Neuron (in vitro differentiated cells): ENCODE measurements around the gene ACSL3.

Experiments used
- H2AFZ ChIP-seq: one replicate; pipeline ENCODE4 v1.6.1; 2013; ENCODE audit warnings: low read depth, mild to moderate bottlenecking, inconsistent platforms, low read length, moderate library complexity
- H3K27me3 ChIP-seq: one replicate; pipeline ENCODE4 v1.6.1; 2013; ENCODE audit warnings: low read length; ENCODE audit not compliant: insufficient read depth
- H3K36me3 ChIP-seq: one replicate; pipeline ENCODE4 v1.6.1; 2013; ENCODE audit warnings: low read length; ENCODE audit not compliant: insufficient read depth
- H3K4me1 ChIP-seq: one replicate; pipeline ENCODE4 v1.6.1; 2013; ENCODE audit warnings: low read length; ENCODE audit not compliant: insufficient read depth
- H3K4me3 ChIP-seq: 2 replicates; pipeline ENCODE4 v1.5.1; 2013; ENCODE audit warnings: mild to moderate bottlenecking, low read length, moderate library complexity
- H3K9me3 ChIP-seq: one replicate; pipeline ENCODE4 v1.6.1; 2013; ENCODE audit warnings: low read length

ACSL3 gene

DNA sequence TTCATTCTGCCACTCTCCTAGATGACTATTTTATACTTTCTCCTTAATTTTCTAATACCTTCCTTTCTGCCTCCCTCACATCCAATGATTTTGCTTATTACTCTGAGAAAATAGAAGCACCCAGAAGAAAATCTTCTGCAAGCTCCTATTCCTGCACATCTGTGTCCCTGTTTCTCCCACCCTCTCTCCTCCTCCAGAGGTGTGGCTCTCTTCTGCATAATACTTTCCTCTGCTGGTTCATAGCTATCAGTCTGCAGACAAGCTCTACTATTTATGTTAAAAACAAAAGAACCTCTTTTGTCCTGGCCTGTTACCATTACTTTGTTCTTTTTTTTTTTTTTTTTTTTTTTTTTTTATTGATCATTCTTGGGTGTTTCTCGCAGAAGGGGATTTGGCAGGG is 34.3 kb downstream of the ACSL3 start:
- peaks cover 3% of the 10 kb centered on the region for H3K4me1 ChIP-seq
- no peak overlapping the region for H3K4me3 ChIP-seq
- H3K27me3 ChIP-seq = no peaks in the 10 kb centered on the region
- peaks cover 6% of the 10 kb centered on the region for H3K36me3 ChIP-seq
- no peaks in the 10 kb centered on the region for H3K9me3 ChIP-seq
- no peak overlapping the region for H2AFZ ChIP-seq

DNA sequence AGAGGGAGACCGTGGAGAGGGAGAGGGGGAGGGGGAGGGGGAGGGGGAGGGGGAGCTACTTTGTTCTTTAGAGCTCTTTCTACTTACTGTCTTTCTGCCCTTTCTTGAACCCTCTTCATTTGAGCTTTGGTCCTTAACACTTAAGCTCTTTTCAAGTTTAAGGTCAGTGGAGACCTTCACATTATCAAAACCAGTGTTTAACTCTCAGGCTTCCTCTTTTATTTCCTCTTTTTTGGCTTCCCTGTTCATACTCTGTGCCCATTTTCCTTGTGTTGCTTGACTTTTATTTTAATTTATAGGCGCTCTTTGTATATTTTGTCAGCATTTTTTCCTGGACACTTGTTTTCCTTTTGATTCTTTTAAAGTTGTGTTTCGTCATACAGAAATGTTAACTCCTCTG is 37.1 kb downstream of the ACSL3 start:
- Histone ChIP-seq H3K9me3 (no peaks in the 10 kb centered on the region), H3K27me3 (no peaks in the 10 kb centered on the region), H3K4me3 (no peak overlapping the region), H3K36me3 (peaks cover 16% of the 10 kb centered on the region), H2AFZ (no peak overlapping the region), H3K4me1 (no peaks in the 10 kb centered on the region)

DNA sequence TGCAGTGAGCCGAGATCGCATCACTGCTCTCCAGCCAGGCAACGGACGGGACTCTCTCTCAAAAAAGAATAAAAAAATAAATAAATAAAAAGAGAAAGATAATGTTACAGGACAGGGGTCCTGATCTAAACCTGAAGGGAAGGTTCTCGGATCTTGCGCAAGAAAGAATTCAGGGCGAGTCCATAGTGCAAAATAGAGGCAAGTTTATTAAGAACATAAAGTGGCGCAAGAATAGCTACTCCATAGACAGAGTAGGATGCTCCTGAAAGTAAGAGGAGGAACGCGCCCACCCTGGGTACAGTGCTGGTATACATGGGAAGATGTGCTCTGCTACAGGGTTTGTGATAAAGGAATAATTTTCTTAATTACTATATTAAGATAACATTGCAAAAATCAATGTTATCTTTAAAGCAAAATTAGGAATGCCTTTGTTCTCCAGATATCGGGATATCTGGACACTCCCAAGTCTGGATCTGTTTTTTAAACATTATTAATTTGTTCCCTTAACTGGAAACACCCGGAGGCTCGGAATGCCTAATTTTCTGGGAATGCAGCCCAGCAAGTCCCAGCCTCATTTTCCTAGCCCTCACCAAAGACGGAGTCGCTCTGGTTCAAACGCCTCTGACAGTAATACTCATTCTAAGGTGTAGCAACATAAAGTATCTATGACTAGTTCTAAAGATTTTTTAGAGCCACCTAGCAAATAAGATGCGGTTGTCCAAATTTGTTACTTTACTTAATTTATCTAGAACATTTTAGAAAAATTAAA is 38.8 kb downstream of the ACSL3 start:
- no peak overlapping the region for H3K4me3 ChIP-seq
- H3K27me3 ChIP-seq = no peaks in the 10 kb centered on the region
- no peaks in the 10 kb centered on the region for H3K9me3 ChIP-seq
- no peak overlapping the region for H2AFZ ChIP-seq
- H3K36me3 ChIP-seq = peaks cover 18% of the 10 kb centered on the region
- H3K4me1 ChIP-seq = no peaks in the 10 kb centered on the region

DNA sequence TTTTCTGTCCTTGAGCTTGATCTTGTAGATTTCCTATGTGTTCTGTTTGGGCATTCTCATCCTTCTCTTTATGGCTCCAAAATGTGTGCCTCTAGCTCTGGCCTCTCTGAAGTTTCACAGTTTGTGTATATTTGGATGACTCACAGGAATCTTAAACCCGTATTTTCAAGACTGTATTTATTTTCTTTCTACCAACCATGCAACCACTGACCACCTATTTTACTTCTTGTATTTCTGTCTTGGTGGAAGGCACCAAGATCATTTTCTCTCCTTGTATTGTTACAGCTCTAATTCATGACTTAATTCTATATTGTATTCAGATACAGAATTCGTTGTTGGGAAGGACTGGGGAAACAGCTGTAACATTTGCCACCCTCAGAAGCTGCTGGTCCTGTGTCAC is 39.5 kb downstream of the ACSL3 start:
- Histone ChIP-seq H3K36me3 (peaks cover 24% of the 10 kb centered on the region), H2AFZ (no peak overlapping the region), H3K27me3 (no peaks in the 10 kb centered on the region), H3K9me3 (no peaks in the 10 kb centered on the region), H3K4me3 (no peak overlapping the region), H3K4me1 (no peaks in the 10 kb centered on the region)

DNA sequence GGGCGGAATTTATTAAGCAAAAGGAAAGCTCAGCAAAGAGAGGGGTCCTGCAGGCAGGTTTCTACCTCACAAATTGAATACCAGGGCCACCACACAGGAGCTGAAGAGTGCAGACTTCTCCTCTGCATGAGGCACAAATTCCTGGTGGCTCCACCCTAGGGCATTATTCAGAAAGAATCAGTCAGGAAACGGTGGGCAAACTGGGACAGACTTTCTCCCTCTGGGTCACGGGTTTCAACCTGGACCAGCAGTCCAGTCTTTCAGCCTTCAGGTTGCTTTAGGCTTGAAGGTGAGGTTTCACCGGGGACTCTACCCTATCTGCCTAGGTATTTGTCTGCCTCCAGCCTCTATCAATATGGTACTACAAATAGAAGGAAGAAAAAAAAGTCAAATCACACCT is 41.8 kb downstream of the ACSL3 start:
- Histone ChIP-seq H3K4me1 (no peaks in the 10 kb centered on the region), H3K9me3 (no peaks in the 10 kb centered on the region), H3K27me3 (no peaks in the 10 kb centered on the region), H3K36me3 (peaks cover 35% of the 10 kb centered on the region), H2AFZ (no peak overlapping the region), H3K4me3 (no peak overlapping the region)

DNA sequence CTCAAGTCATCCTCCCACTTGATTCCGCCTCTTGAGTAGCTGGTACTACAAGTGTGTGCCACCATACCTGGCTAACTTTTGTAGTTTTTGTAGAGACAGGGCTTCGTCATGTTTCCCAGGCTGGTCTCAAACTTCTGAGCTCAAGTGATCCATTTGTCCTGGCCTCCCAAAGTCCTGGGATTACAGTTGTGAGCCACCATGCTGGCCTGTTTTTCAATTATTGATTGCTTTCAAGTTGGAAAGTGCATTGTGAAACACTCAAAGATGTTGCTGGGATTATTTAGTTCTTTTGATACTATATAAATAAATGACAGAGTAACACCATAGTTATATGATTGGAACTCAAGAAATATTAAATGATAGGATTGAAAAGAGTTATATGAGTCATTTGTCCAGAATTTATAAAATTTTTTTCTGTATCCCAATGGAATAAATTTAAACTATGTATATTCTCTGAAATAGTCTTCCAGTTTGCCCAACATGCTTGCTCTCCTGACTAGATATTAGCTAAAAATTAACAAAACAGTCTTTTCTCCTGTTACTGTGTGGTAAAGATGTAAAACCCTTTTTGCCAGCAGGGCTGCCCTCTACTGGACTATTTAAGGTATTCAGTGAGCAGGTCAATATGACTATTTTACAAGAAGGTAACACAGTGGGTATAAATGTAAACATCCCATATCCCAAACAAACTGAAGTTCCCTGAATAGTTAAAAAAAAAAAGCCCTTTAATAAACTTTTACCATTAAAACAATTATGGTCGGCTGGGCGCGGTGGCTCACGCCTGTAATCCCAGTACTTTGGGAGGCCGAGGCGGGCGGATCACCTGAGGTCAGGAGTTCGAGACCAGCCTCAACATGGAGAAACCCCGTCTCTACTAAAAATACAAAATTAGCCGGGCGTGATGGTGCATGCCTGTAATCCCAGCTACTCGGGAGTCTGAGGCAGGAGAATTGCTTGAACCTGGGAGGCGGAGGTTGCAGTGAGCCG is 42.7 kb downstream of the ACSL3 start:
- H3K9me3 ChIP-seq = no peaks in the 10 kb centered on the region
- no peak overlapping the region for H3K4me3 ChIP-seq
- H3K4me1 ChIP-seq = no peaks in the 10 kb centered on the region
- no peaks in the 10 kb centered on the region for H3K27me3 ChIP-seq
- H3K36me3 ChIP-seq = peaks cover 42% of the 10 kb centered on the region
- no peak overlapping the region for H2AFZ ChIP-seq

DNA sequence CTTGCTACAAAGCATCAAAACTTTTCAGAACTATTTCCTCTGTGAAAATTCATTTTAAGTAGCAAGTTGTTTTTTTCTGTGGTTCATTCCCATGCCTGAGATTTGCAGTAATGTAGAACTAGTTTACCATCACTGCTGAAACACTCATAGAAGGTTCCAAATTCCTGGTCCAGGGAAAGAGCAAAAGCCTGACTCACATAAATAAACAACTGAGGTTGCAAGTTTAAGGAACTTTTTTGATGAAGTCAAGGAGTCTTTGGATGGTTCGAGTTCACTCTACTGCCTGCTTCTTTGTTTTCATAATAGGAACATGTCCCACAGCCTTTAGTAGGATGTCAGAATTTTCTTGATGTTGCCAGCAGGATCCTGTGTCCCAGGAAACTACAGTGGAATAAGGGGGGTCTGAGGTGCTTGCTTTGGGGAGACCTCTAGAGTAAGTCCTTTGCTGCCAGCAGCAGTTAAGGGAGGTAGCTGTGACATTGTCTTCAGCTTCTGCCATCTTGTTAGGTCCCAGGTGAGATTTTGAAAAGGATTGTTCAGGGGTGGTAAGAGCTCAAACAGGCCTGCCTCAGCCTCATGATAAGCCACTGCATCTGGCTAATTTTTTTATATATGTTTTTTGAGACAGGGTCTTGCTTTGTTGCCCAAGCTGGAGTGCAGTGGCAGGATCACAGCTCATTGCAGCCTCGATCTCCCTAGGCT is 43.9 kb downstream of the ACSL3 start:
- Histone ChIP-seq H2AFZ (no peak overlapping the region), H3K27me3 (no peaks in the 10 kb centered on the region), H3K4me1 (no peaks in the 10 kb centered on the region), H3K4me3 (no peak overlapping the region), H3K9me3 (no peaks in the 10 kb centered on the region), H3K36me3 (peaks cover 54% of the 10 kb centered on the region)

DNA sequence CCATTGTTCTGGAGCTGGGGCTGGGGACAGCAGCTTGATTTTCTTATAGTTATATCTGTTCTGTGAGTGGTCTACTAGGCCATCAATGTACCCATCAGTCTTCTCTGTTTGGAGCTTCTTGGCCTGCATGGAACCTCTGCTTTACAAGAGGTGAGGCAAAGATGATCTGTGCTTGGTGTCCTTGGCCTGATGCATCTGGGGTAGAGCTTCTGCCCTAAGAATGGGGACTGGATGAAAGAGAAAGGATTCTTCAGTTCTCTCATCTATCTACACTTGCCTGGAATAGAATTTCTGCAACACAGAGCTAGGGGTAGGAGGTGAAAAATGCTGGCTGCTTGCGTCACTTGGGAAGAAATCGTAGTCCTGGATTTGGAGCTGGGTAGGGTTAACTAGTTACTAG is 46.2 kb downstream of the ACSL3 start:
- Histone ChIP-seq H3K4me1 (no peaks in the 10 kb centered on the region), H3K4me3 (no peak overlapping the region), H3K36me3 (peaks cover 64% of the 10 kb centered on the region), H3K9me3 (no peaks in the 10 kb centered on the region), H3K27me3 (no peaks in the 10 kb centered on the region), H2AFZ (no peak overlapping the region)

DNA sequence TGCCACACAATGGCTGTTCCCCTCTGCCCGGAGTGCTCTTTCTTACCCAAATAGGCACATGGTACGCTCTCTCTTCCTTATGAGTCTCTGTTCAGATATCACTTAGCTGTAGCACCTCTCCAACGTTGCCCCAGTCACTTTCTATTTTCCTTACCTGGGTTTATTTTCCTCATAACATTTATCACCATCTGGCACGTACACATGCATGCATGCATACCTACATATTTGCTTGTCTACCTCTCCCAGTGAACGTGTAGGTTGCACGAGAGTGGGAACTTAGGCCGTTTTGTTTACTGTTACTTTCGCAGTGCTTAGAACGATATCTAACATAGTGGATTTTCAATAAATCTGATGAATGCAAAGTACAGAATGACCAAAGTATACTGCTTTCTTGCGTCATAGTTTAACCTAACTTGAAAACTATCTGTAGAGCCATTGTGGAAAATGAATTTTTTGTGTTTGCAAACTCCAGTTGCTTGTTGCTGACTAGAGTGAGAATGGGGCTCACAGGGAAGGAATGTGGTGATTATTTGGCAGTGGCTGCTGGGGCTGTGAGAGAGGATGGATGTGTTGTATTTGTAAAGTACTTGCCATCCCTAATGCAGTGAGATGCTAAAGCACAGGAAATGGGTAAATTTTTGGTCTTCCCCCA is 47.1 kb downstream of the ACSL3 start:
- Histone ChIP-seq H2AFZ (no peak overlapping the region), H3K9me3 (no peaks in the 10 kb centered on the region), H3K27me3 (no peaks in the 10 kb centered on the region), H3K4me3 (no peak overlapping the region), H3K36me3 (peaks cover 62% of the 10 kb centered on the region), H3K4me1 (no peaks in the 10 kb centered on the region)

DNA sequence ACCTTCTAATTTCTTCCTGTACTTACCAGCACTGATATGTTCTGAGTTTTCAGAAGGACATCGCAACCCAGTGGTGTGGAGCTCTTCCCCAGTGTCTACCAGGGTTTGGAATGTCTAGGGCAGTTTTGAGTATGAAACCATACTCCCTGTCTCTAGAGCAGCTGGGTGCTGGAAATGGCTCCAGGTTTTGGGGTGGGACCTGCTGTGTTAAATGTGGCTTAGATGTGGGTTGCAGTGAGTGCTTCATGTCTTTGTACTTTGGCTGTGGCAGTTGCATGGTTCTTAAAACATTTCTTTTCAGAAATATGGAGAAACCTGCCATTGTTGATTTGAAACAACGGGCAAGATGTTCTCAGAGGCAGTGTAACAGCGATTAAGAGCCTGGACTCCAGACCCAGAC is 48.5 kb downstream of the ACSL3 start:
- H2AFZ ChIP-seq = no peak overlapping the region
- H3K27me3 ChIP-seq = no peaks in the 10 kb centered on the region
- no peaks in the 10 kb centered on the region for H3K4me1 ChIP-seq
- no peak overlapping the region for H3K4me3 ChIP-seq
- H3K9me3 ChIP-seq = no peaks in the 10 kb centered on the region
- peaks cover 65% of the 10 kb centered on the region for H3K36me3 ChIP-seq

DNA sequence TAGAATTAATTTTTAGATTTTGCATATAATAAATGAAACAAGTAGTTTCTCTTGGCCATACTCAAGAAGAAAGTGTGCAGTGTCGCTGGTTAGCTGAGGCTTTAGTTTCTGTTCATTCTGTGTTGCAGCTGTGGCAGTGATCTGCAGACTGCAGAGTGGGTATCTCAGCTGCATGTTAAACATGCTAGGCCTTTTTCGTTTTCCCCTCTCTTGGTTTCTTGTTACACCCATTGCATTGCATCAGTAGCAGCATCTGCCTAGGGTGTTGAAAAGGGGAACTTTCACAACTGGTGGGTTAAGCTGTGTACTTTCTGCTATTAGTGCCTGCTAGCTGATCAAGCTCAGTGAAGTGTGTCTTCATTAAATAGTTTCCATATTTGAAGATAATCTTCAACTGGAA is 51.3 kb downstream of the ACSL3 start:
- H3K27me3 ChIP-seq = no peaks in the 10 kb centered on the region
- H3K4me1 ChIP-seq = no peaks in the 10 kb centered on the region
- H3K9me3 ChIP-seq = no peaks in the 10 kb centered on the region
- H3K36me3 ChIP-seq = peaks cover 62% of the 10 kb centered on the region
- no peak overlapping the region for H2AFZ ChIP-seq
- no peak overlapping the region for H3K4me3 ChIP-seq

DNA sequence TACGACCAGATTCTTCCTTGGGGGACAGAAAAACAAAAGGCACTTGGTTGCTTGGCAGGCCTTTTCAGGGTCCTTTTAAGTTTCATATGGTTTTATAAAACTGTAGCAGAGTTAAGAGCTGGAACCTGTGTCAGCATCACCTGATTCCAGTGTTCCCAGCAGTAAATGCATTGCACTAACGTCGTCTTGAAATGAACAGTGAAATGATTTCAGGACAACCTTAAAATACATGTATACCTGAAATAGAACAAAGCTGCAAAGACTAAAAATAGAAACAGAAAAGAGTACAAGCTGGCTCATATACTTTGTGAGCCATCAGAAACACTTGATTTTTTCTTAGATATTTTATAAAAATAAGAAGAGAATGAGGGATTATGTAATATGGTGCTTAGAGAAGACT is 51.9 kb downstream of the ACSL3 start:
- Histone ChIP-seq H3K4me1 (no peaks in the 10 kb centered on the region), H3K36me3 (peaks cover 63% of the 10 kb centered on the region), H2AFZ (no peak overlapping the region), H3K4me3 (no peak overlapping the region), H3K27me3 (no peaks in the 10 kb centered on the region), H3K9me3 (no peaks in the 10 kb centered on the region)
